Lung (tissue), 16 donors: ENCODE results near the gene HSPD1. TPM values are rescaled to one million over a fixed set of nuclear protein-coding genes. Genes with fewer than 3 reads are reported as not detected.

Experiments
- ATAC-seq: fragments of 200-7000 bp; cut with Tn5 transposase; one replicate; pipeline ENCODE4 v1.9.1; 2020; ENCODE audit warnings: moderate number of reproducible peaks; ENCODE audit not compliant: insufficient read depth, low FRiP score
- DNase-seq, 3 donors: peaks; one replicate each; pipeline ENCODE4 v3.0.0-alpha.2; 2013 to 2017
- H3K27ac ChIP-seq, 2 donors: one replicate each; pipeline ENCODE4 v1.5.1; 2013; ENCODE audit warnings: mild to moderate bottlenecking in 2 of 2, moderate library complexity in 2 of 2, control low read depth in 1 of 2, inconsistent platforms in 1 of 2, low read depth in 1 of 2, low read length in 1 of 2
- H3K27me3 ChIP-seq, 3 donors: one replicate each; pipeline ENCODE4 v1.5.1; 2013; ENCODE audit warnings: low read length in 2 of 3; ENCODE audit not compliant: control insufficient read depth in 3 of 3, insufficient read depth in 3 of 3
- H3K36me3 ChIP-seq, 4 donors: one replicate each; pipeline ENCODE4 v1.5.1; 2013; ENCODE audit warnings: low read length in 4 of 4, mild to moderate bottlenecking in 1 of 4, moderate library complexity in 1 of 4; ENCODE audit not compliant: control insufficient read depth in 4 of 4, insufficient read depth in 4 of 4
- H3K4me1 ChIP-seq, 5 donors: one replicate each; pipeline ENCODE4 v1.5.1; 2013; ENCODE audit warnings: low read length in 5 of 5, mild to moderate bottlenecking in 2 of 5, moderate library complexity in 1 of 5; ENCODE audit not compliant: control insufficient read depth in 5 of 5, insufficient read depth in 5 of 5
- H3K4me3 ChIP-seq: one replicate; pipeline ENCODE4 v1.5.1; 2013; ENCODE audit warnings: mild to moderate bottlenecking, control low read depth, moderate library complexity
- H3K9ac ChIP-seq, 2 donors: one replicate each; pipeline ENCODE4 v1.5.1; 2013; ENCODE audit warnings: low read length in 2 of 2, control low read depth in 1 of 2; ENCODE audit not compliant: insufficient read depth in 1 of 2
- H3K9me3 ChIP-seq, 4 donors: one replicate each; pipeline ENCODE4 v1.5.1; 2013; ENCODE audit warnings: low read length in 3 of 4, mild to moderate bottlenecking in 1 of 4, moderate library complexity in 1 of 4; ENCODE audit not compliant: control insufficient read depth in 4 of 4, insufficient read depth in 3 of 4
- CTCF ChIP-seq: IDR thresholded peaks from 2 replicates; pipeline ENCODE4 v1.5.1; 2012; ENCODE audit warnings: mild to moderate bottlenecking; ENCODE audit errors: control extremely low read depth, extremely low read depth
- WGBS, 2 donors: extraction: QIAGEN DNeasy Blood & Tissue Kit; methylation state at CpG; one replicate each; pipeline ENCODE4 v1.1.7; 2013; 5-methylcytosine and 5-hydroxymethylcytosine counted together
- long read RNA-seq, 5 donors: transcript quantifications; one replicate each; lab custom pipeline, GENCODE V29; 2026
- polyA plus RNA-seq, 2 donors: library from polyadenylated mRNA; stranded (reverse); fragments of 200-250 nt; gene quantifications; one replicate each; pipeline ENCODE4 v1.2.1, GENCODE V29; 2013
- total RNA-seq, 2 donors: library from RNA; depleted of rRNA in 1 of 2; stranded (reverse); fragments of >200 nt in 1 of 2; gene quantifications; one replicate each; pipeline ENCODE4 v1.2.1, GENCODE V29; 2014 to 2021
- donor health status: control.
- donor health status: control.
- donor health status: Bipolar disorder and iron deficiency.
- donor health status: healthy.
- donor health status: DM: yes; HTN: yes; CAD: no.

Gene HSPD1
- total RNA-seq (100 to 1,000 TPM; 173 to 416 TPM), polyA plus RNA-seq (100 to 1,000 TPM; 154 to 204 TPM)
- long read RNA-seq, donor 1, transcript HSPD1-210 (3 exons, 714 nt) = minor isoform, 9 of 339 reads
- long read RNA-seq, donor 1, transcript HSPD1-202 (12 exons, 2,455 nt) = major isoform, 51 of 339 reads
- long read RNA-seq, donor 1, partial matches to known transcripts = 274 of 339 reads
- long read RNA-seq, donor 1, other reads (novel, unspliced or antisense) = 0 of 339 reads
- long read RNA-seq, donor 2, transcript HSPD1-202 (12 exons, 2,455 nt) = major isoform, 12 of 156 reads
- long read RNA-seq, donor 2, partial matches to known transcripts = 138 of 156 reads
- long read RNA-seq, donor 2, other reads (novel, unspliced or antisense) = 0 of 156 reads
- long read RNA-seq, donor 3, transcript HSPD1-202 (12 exons, 2,455 nt) = major isoform, 28 of 246 reads
- long read RNA-seq, donor 3, transcript HSPD1-210 (3 exons, 714 nt) = minor isoform, 17 of 246 reads
- long read RNA-seq, donor 3, partial matches to known transcripts = 197 of 246 reads
- long read RNA-seq, donor 3, other reads (novel, unspliced or antisense) = 0 of 246 reads
- long read RNA-seq, donor 4, transcript HSPD1-210 (3 exons, 714 nt) = minor isoform, 6 of 227 reads
- long read RNA-seq, donor 4, transcript HSPD1-202 (12 exons, 2,455 nt) = major isoform, 17 of 227 reads
- long read RNA-seq, donor 4, partial matches to known transcripts = 199 of 227 reads
- long read RNA-seq, donor 4, other reads (novel, unspliced or antisense) = 0 of 227 reads
- long read RNA-seq, donor 5, transcript HSPD1-202 (12 exons, 2,455 nt) = major isoform, 61 of 1,134 reads
- long read RNA-seq, donor 5, transcript HSPD1-210 (3 exons, 714 nt) = minor isoform, 12 of 1,134 reads
- long read RNA-seq, donor 5, partial matches to known transcripts = 688 of 1,134 reads
- long read RNA-seq, donor 5, other reads (novel, unspliced or antisense) = 366 of 1,134 reads

- WGBS, 2 donors = 0% methylated on average over 73 to 104 of the region's 104 CpGs
- TF ChIP-seq CTCF = no peak
- H3K4me3 ChIP-seq = peak within 1 kb of the TSS; percentile 96
- H3K27me3 ChIP-seq = no peaks in the 10 kb centered on the region
- ATAC-seq (peak; percentile 94), DNase-seq (peak; percentile 99 to 100 (median 100))
- H3K9ac ChIP-seq = peak within 1 kb of the TSS; percentile 79 to 100
- peaks cover 9 to 42% (median 29%) of the 10 kb centered on the region in 4 donors for H3K36me3 ChIP-seq
- peaks cover 0 to 21% (median 10%) of the 10 kb centered on the region in 5 donors for H3K4me1 ChIP-seq
- peak within 1 kb of the TSS; percentile 87 to 97 for H3K27ac ChIP-seq
- H3K9me3 ChIP-seq = no peaks in the 10 kb centered on the region
These were observed at the start of gene HSPD1, which contains the start of gene HSPE1 for GRCh38 chr2:197499594-197500502. TSS of gene HSPD1 (minus strand) at chr2:197499840. CDS start at chr2:197498848, 992 bp downstream. TSS of gene HSPE1 (plus strand) at chr2:197500379. CDS start at chr2:197500437, 58 bp downstream.

GRCh38 chr2:197548582-197548981, 48.9 kb upstream of the HSPD1 start:
- no peak overlapping the region for H3K27ac ChIP-seq
- WGBS, 2 donors = 93 to 97% methylated on average over 5 of the region's 5 CpGs
- TF ChIP-seq CTCF = no peak

GRCh38 chr2:197547163-197547900, 47.7 kb upstream of the HSPD1 start:
- 87 to 88% methylated on average over 5 of the region's 5 CpGs for WGBS, 2 donors
- Histone ChIP-seq H3K9ac (no peak overlapping the region), H3K36me3 (peaks cover 17 to 24% (median 21%) of the 10 kb centered on the region in 4 donors), H3K9me3 (no peaks in the 10 kb centered on the region), H3K27ac (no peak overlapping the region), H3K4me3 (no peak overlapping the region), H3K4me1 (no peaks in the 10 kb centered on the region), H3K27me3 (no peaks in the 10 kb centered on the region)
- ATAC-seq (no peak), DNase-seq (no peak)
- no peak for TF ChIP-seq CTCF

More at GRCh38 chr2:197548582-197548981, 48.9 kb upstream of the HSPD1 start:
- ATAC-seq (no peak), DNase-seq (no peak)
- Histone ChIP-seq H3K9ac (no peak overlapping the region), H3K36me3 (peaks cover 11 to 19% (median 14%) of the 10 kb centered on the region in 4 donors), H3K9me3 (no peaks in the 10 kb centered on the region), H3K4me3 (no peak overlapping the region), H3K4me1 (no peaks in the 10 kb centered on the region), H3K27me3 (no peaks in the 10 kb centered on the region)
